ENCODE measurements around the gene COL6A6. TPM values are rescaled to one million over a fixed set of nuclear protein-coding genes. Genes with fewer than 3 reads are reported as not detected.

Gene COL6A6
- total RNA-seq (1 to 10 TPM in 4 of 9 donors, under 1 TPM in 5; 0.26 to 4.5 (median 1.00) TPM), polyA plus RNA-seq (1 to 10 TPM in 1 of 2 donors, under 1 TPM in 1; 0.61 to 1.1 TPM)
- long read RNA-seq, donor 1, partial matches to known transcripts: 0 of 1 reads
- long read RNA-seq, donor 1, other reads (novel, unspliced or antisense): 1 of 1 reads
- long read RNA-seq, donor 2: 0 reads
- long read RNA-seq, donor 3, partial matches to known transcripts: 0 of 2 reads
- long read RNA-seq, donor 3, other reads (novel, unspliced or antisense): 2 of 2 reads

- peak within 1 kb of the TSS; percentile 8 to 50 (median 32) for H3K4me3 ChIP-seq
- H3K36me3 ChIP-seq: no peaks in the 10 kb centered on the region
- peak within 1 kb of the TSS in 2 of 12 donors; percentile 32 to 43 for H3K27ac ChIP-seq
- H3K9me3 ChIP-seq: no peaks in the 10 kb centered on the region
- DNase-seq: no peak
- peak in 1 of 4 donors; percentile 54 for ATAC-seq
- whole genome bisulfite sequencing, 4 donors: 2 to 4% (median 3%) methylated on average over 31 to 58 of the region's 58 CpGs
- intact Hi-C loops (cut with DNase I): no loop called here
- H3K27me3 ChIP-seq: peaks cover 4 to 59% (median 34%) of the 10 kb centered on the region in 9 donors
- TF ChIP-seq CTCF (IDR thresholded peaks at IDR 0.05): no peak
- no peak for TF ChIP-seq POLR2A (IDR thresholded peaks at IDR 0.05)
- peaks cover 0 to 6% (median 0%) of the 10 kb centered on the region in 12 donors for H3K4me1 ChIP-seq
Measured at GRCh38 chr3:130516645-130517512, at the start of gene COL6A6. COL6A6 (plus strand) TSS chr3:130517177; CDS start chr3:130560365, 43,188 bp downstream.

GRCh38 chr3:130468311-130468710 is 48.7 kb upstream of the COL6A6 start:
- H3K27ac ChIP-seq: no peak overlapping the region
- no peaks in the 10 kb centered on the region for H3K9me3 ChIP-seq
- H3K36me3 ChIP-seq: no peaks in the 10 kb centered on the region
- WGBS, 4 donors: 94 to 100% (median 96%) methylated on average over 1 of the region's 1 CpG
- intact Hi-C loops (cut with DNase I): no loop called here
- no peak for DNase-seq
- no peak for ATAC-seq
- H3K4me3 ChIP-seq: no peak overlapping the region
- TF ChIP-seq POLR2A (IDR thresholded peaks at IDR 0.05) (no peak), CTCF (IDR thresholded peaks at IDR 0.05) (no peak)
- no peaks in the 10 kb centered on the region for H3K4me1 ChIP-seq
- peaks cover 0 to 5% (median 0%) of the 10 kb centered on the region in 9 donors for H3K27me3 ChIP-seq

GRCh38 chr3:130470126-130470525 is 46.9 kb upstream of the COL6A6 start:
- H3K4me1 ChIP-seq: no peaks in the 10 kb centered on the region
- DNase-seq: no peak
- no peaks in the 10 kb centered on the region for H3K36me3 ChIP-seq
- TF ChIP-seq POLR2A (IDR thresholded peaks at IDR 0.05): no peak
- no peak for TF ChIP-seq CTCF (IDR thresholded peaks at IDR 0.05)
- H3K4me3 ChIP-seq: no peak overlapping the region
- H3K27ac ChIP-seq: no peak overlapping the region
- 44 to 59% (median 55%) methylated on average over 3 of the region's 3 CpGs for WGBS, 4 donors
- H3K27me3 ChIP-seq: peaks cover 0 to 5% (median 0%) of the 10 kb centered on the region in 9 donors
- intact Hi-C loops (cut with DNase I): no loop called here
- H3K9me3 ChIP-seq: peaks cover 0 to 9% (median 0%) of the 10 kb centered on the region in 12 donors
- no peak for ATAC-seq

GRCh38 chr3:130473416-130473815 is 43.6 kb upstream of the COL6A6 start:
- H3K9me3 ChIP-seq: peaks cover 0 to 15% (median 0%) of the 10 kb centered on the region in 12 donors
- DNase-seq (no peak), ATAC-seq (no peak)
- WGBS, 4 donors: 45 to 71% (median 55%) methylated on average over 2 of the region's 2 CpGs
- peaks cover 0 to 5% (median 0%) of the 10 kb centered on the region in 9 donors for H3K27me3 ChIP-seq
- H3K27ac ChIP-seq: no peak overlapping the region
- H3K4me1 ChIP-seq: no peaks in the 10 kb centered on the region
- no peaks in the 10 kb centered on the region for H3K36me3 ChIP-seq
- no peak for TF ChIP-seq POLR2A (IDR thresholded peaks at IDR 0.05)
- no peak for TF ChIP-seq CTCF (IDR thresholded peaks at IDR 0.05)
- intact Hi-C loops (cut with DNase I): no loop called here
- no peak overlapping the region for H3K4me3 ChIP-seq
